Activated CD8-positive, alpha-beta T cell treated with anti-CD3 and anti-CD28 coated beads, Interleukin-2, amount 10 ng/mL, durations not matched to agents 7 days and 5 days (primary cell): ENCODE results near the gene NAA80. TPM values are rescaled to one million over a fixed set of nuclear protein-coding genes. Genes with fewer than 3 reads are reported as not detected.
A peak's percentile ranks its signal among the peaks of the same experiment; 100 is the strongest.
"Not testable (repeated sequence)": the region's sequence is repeated elsewhere in the genome, so short reads cannot be mapped to it uniquely, and the experiment has no call there.

Experiments
- ATAC-seq: fragments of 150-1000 bp; cut with Tn5 transposase; one replicate; pipeline ENCODE4 v1.10.0; 2021; ENCODE audit warnings: moderate library complexity
- CTCF ChIA-PET: fragments of 350-600 bp; sonication (Branson Sonifier 250); formaldehyde crosslinking; loops from one replicate; lab custom pipeline; 2021; ENCODE audit warnings: antibody characterized with exemption; lab: Charles Lee
- POLR2A ChIA-PET: fragments of 350-600 bp; sonication (Branson Sonifier 250); formaldehyde crosslinking; loops from one replicate; lab custom pipeline; 2021; ENCODE audit warnings: antibody characterized with exemption; lab: Charles Lee
- DNase-seq: peaks from one replicate; pipeline ENCODE4 v3.0.0-alpha.2; 2020
- H3K27ac Mint-ChIP-seq: one replicate; pipeline ENCODE4 v1.8.0; 2021; ENCODE audit warnings: mild to moderate bottlenecking, mixed read lengths
- H3K27me3 Mint-ChIP-seq: one replicate; pipeline ENCODE4 v1.8.0; 2021; ENCODE audit warnings: low read depth, mixed read lengths
- H3K36me3 Mint-ChIP-seq: one replicate; pipeline ENCODE4 v1.8.0; 2021; ENCODE audit warnings: low read depth, mixed read lengths
- H3K4me1 Mint-ChIP-seq: one replicate; pipeline ENCODE4 v1.8.0; 2021; ENCODE audit warnings: low read depth, mixed read lengths
- H3K4me3 Mint-ChIP-seq: one replicate; pipeline ENCODE4 v1.8.0; 2021; ENCODE audit warnings: mild to moderate bottlenecking, mixed read lengths
- H3K9me3 Mint-ChIP-seq: one replicate; pipeline ENCODE4 v1.8.0; 2022; ENCODE audit warnings: mixed read lengths; ENCODE audit not compliant: insufficient read depth
- total RNA-seq, 2 experiments: library from RNA; stranded (reverse); gene quantifications; one replicate each; pipeline ENCODE4 v1.2.3, GENCODE V29; 2021

Gene NAA80
- total RNA-seq, 2 experiments from 2014 or later = 26.8 to 28.5 TPM

GRCh38 chr3:50314342-50314741 lies 15.1 kb upstream of the NAA80 start:
- POLR2A ChIA-PET = interaction anchor here (1.8 kb wide), 1 partner anchor 16 kb away, joined by 4 read pairs; no protein-coding TSS in a partner anchor
- Mint-ChIP-seq H3K4me3 (no peak overlapping the region), H3K27me3 (no peaks in the 10 kb centered on the region), H3K9me3 (no peaks in the 10 kb centered on the region), H3K27ac (no peak overlapping the region), H3K36me3 (peaks cover 7% of the 10 kb centered on the region), H3K4me1 (peaks cover 24% of the 10 kb centered on the region)
- CTCF ChIA-PET = interaction anchor here (2.0 kb wide), 1 partner anchor 10 kb away, joined by 7 read pairs; no protein-coding TSS in a partner anchor
- DNase-seq (no peak), ATAC-seq (no peak)

DNA sequence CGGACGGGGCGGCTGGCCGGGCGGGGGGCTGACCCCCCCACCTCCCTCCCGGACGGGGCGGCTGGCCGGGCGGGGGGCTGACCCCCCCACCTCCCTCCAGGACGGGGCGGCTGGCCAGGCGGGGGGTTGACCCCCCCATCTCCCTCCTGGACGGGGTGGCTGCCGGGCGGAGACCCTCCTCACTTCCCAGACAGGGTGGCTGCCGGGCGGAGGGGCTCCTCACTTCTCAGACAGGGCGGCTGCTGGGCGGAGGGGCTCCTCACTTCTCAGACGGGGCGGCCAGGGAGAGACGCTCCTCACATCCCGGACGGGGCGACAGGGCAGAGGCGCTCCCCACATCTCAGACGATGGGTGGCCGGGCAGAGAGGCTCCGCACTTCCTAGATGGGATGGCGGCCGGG lies 12.8 kb upstream of the NAA80 start:
- H3K9me3 Mint-ChIP-seq, H3K27ac Mint-ChIP-seq, H3K27me3 Mint-ChIP-seq, ATAC-seq, POLR2A ChIA-PET, H3K36me3 Mint-ChIP-seq, H3K4me3 Mint-ChIP-seq, DNase-seq, CTCF ChIA-PET: not testable (repeated sequence)
- H3K4me1 Mint-ChIP-seq = peaks cover 16% of the 10 kb centered on the region

GRCh38 chr3:50304601-50305000 lies 5.4 kb upstream of the NAA80 start:
- H3K27me3 Mint-ChIP-seq = no peaks in the 10 kb centered on the region
- peaks cover 2% of the 10 kb centered on the region for H3K36me3 Mint-ChIP-seq
- H3K27ac Mint-ChIP-seq = no peak overlapping the region
- POLR2A ChIA-PET = no interaction called here
- no peak for ATAC-seq
- H3K4me3 Mint-ChIP-seq = no peak overlapping the region
- H3K9me3 Mint-ChIP-seq = no peaks in the 10 kb centered on the region
- CTCF ChIA-PET = interaction anchor here (2.0 to 10.1 kb wide), 2 partner anchors 17 to 58 kb away, joined by 5 to 113 read pairs; partner anchors contain the start of gene HYAL2
- no peak for DNase-seq
- H3K4me1 Mint-ChIP-seq = peaks cover 13% of the 10 kb centered on the region

DNA sequence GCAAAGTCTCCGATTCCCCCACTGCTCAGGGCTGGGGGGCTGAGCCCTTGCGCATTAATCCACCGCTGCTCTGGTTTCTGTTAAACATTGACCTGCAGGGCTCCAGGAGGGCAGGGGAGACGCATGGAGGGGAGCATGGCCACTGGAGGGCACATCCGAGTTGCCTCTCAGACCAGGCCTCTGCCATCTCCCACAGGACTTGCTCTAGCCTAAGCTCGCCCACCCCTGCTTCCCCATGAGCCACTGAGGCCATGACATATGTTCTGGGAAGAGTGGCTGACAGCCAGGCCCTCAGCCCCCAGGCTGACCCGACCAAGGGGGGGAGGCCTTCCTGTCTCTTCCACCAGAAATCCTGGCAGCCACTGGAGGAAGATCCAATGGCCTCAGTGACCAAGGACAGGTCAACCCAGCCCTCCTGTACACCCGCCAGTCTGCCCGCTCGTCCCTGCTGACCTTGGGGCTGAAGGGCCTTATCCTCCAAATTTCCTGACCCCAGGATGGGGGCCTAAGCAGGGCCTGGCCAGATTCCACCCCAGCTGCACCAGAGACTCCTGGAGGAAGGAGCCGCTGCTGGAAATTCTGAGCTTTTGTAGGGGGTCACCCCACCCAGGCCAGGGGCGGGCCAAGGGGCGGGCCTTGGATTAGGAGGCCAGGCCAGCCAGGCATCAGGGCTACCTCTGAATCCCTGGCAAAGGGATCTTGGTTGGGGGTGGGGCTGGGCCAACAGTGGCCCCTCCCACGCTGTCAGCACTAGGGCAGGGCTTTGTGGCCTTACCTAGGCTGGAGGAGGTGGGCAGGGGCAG lies 4.0 kb upstream of the NAA80 start, which contains the start of gene HYAL1:
TSS of gene HYAL1 (minus strand) at position 562 of the 803 bp plus-strand sequence. CDS start 618 bp downstream, outside the sequence.
- peak; percentile 21 for DNase-seq

GRCh38 chr3:50302095-50303012 lies 3.1 kb upstream of the NAA80 start:
- Mint-ChIP-seq H3K36me3 (no peaks in the 10 kb centered on the region), H3K27ac (no peak overlapping the region), H3K4me3 (no peak overlapping the region), H3K9me3 (no peaks in the 10 kb centered on the region), H3K4me1 (peaks cover 23% of the 10 kb centered on the region), H3K27me3 (no peaks in the 10 kb centered on the region)
- ChIA-PET POLR2A (interaction anchor here (1.3 kb wide), 1 partner anchor 34 kb away, joined by 3 read pairs; no protein-coding TSS in a partner anchor), CTCF (interaction anchor here (10.1 kb wide), 1 partner anchor 19 kb away, joined by 113 read pairs; the partner anchor contains the start of gene HYAL2)
- no peak for DNase-seq
- ATAC-seq = no peak

More for the DNA sequence above, 4.0 kb upstream of the NAA80 start, which contains the start of gene HYAL1:
- no peak for ATAC-seq
- Mint-ChIP-seq H3K27ac (no peak within 1 kb of the TSS), H3K4me3 (no peak within 1 kb of the TSS), H3K27me3 (no peaks in the 10 kb centered on the region), H3K36me3 (no peaks in the 10 kb centered on the region), H3K4me1 (peaks cover 15% of the 10 kb centered on the region), H3K9me3 (no peaks in the 10 kb centered on the region)
- ChIA-PET CTCF (interaction anchor here (10.1 kb wide), 1 partner anchor 18 kb away, joined by 113 read pairs; the partner anchor contains the start of gene HYAL2), POLR2A (interaction anchor here (1.3 kb wide), 1 partner anchor 33 kb away, joined by 3 read pairs; no protein-coding TSS in a partner anchor)

GRCh38 chr3:50300681-50301254 lies 1.6 kb upstream of the NAA80 start:
- DNase-seq (no peak), ATAC-seq (no peak)
- Mint-ChIP-seq H3K36me3 (peaks cover 2% of the 10 kb centered on the region), H3K4me3 (peak overlapping the region; percentile 97), H3K27me3 (no peaks in the 10 kb centered on the region), H3K9me3 (no peaks in the 10 kb centered on the region), H3K4me1 (peaks cover 32% of the 10 kb centered on the region), H3K27ac (peak overlapping the region; percentile 99)
- POLR2A ChIA-PET = no interaction called here
- CTCF ChIA-PET = interaction anchor here (10.1 kb wide), 1 partner anchor 21 kb away, joined by 113 read pairs; the partner anchor contains the start of gene HYAL2

DNA sequence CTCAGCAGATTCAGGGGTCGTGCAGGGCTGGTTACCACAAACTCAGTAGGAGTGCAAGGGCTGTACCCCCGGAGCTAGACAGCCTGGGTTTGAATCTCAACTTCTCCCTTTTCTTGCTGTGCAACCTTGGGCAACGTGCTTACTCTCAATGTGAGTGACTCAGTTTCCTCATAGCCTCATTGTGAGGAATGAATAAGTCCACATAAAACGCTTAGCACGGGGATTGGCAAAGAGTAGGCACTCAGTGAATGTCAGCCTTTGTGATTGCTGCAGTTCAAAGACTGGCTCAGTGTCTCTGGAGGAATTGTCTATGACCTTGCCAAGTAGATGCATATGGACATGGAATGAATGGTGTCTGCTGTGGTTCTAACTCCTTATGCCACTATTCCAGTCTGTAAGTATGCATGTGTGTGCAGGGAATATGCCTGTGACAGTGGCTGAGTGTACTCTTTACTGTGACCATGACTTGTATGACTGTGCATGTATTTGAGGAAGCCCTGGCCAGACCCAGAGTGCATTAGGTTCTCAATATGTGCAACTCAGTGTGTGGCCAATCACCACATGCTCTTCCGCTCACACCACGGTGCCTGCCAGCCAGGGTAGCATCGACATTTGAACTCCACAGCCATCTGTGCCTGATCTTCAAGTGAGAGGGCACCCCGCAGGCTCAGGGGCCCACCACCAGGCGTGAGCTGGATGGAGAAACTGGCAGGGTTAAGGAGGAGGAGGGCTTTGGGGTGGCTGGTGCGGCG lies 900 bp upstream of the NAA80 start:
- DNase-seq (no peak), ATAC-seq (no peak)
- ChIA-PET POLR2A (interaction anchor here (0.7 to 3.5 kb wide), 12 partner anchors 12 to 306 kb away, joined by 3 to 27 read pairs (median 4); partner anchors contain the start of genes GNAI2 and RASSF1), CTCF (interaction anchor here (0.9 to 10.1 kb wide), 11 partner anchors 13 to 242 kb away, joined by 3 to 113 read pairs (median 6); partner anchors contain the start of genes HYAL2 and RASSF1)
- Mint-ChIP-seq H3K27ac (peak overlapping the region; percentile 99), H3K4me1 (peaks cover 32% of the 10 kb centered on the region), H3K27me3 (no peaks in the 10 kb centered on the region), H3K4me3 (peak overlapping the region; percentile 97), H3K9me3 (no peaks in the 10 kb centered on the region), H3K36me3 (peaks cover 2% of the 10 kb centered on the region)

DNA sequence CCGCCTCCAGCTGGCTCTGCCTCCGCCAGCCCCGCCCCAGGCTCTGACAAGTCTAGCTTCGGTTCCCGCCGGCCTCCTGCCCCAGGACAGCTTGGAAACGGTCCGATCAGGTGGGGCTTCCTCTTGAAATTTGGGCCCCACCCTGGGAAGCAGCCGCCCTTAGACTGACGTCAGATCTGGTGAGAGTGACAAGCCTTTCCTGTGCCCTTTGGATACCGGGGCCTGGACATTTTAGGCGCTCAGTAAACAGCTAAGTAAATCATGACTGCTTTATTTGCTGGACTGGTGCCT lies 378 bp upstream of the NAA80 start:
- no peak for DNase-seq
- ATAC-seq = no peak
- ChIA-PET POLR2A (interaction anchor here (0.7 to 3.5 kb wide), 13 partner anchors 11 to 307 kb away, joined by 3 to 27 read pairs (median 4); partner anchors contain the start of genes CYB561D2, GNAI2, NPRL2 and RASSF1), CTCF (interaction anchor here (0.9 to 10.1 kb wide), 12 partner anchors 14 to 243 kb away, joined by 3 to 113 read pairs (median 6); partner anchors contain the start of genes HYAL2 and RASSF1)
- H3K4me1 Mint-ChIP-seq = peaks cover 32% of the 10 kb centered on the region
- no peaks in the 10 kb centered on the region for H3K9me3 Mint-ChIP-seq
- no peaks in the 10 kb centered on the region for H3K27me3 Mint-ChIP-seq
- peak overlapping the region; percentile 97 for H3K4me3 Mint-ChIP-seq
- peak overlapping the region; percentile 99 for H3K27ac Mint-ChIP-seq
- peaks cover 2% of the 10 kb centered on the region for H3K36me3 Mint-ChIP-seq

GRCh38 chr3:50297896-50298725 lies 1.1 kb downstream of the NAA80 start:
- no peaks in the 10 kb centered on the region for H3K9me3 Mint-ChIP-seq
- no peaks in the 10 kb centered on the region for H3K27me3 Mint-ChIP-seq
- H3K4me1 Mint-ChIP-seq = peaks cover 34% of the 10 kb centered on the region
- H3K36me3 Mint-ChIP-seq = peaks cover 2% of the 10 kb centered on the region
- H3K4me3 Mint-ChIP-seq = peak overlapping the region; percentile 97
- ChIA-PET CTCF (interaction anchor here (0.7 to 10.1 kb wide), 12 partner anchors 23 to 71 kb away, joined by 3 to 113 read pairs (median 6); partner anchors contain the start of genes CYB561D2, HYAL2, NPRL2 and RASSF1), POLR2A (interaction anchor here (0.5 to 3.5 kb wide), 11 partner anchors 10 to 358 kb away, joined by 3 to 27 read pairs (median 4); partner anchors contain the start of genes CYB561D2, NPRL2, RASSF1 and RBM6)
- DNase-seq (no peak), ATAC-seq (no peak)
- peak overlapping the region; percentile 99 for H3K27ac Mint-ChIP-seq
